Smooth muscle cell (in vitro differentiated cells): ENCODE data around the gene MAP4K2. TPM values are rescaled to one million over a fixed set of nuclear protein-coding genes. Genes with fewer than 3 reads are reported as not detected.

Experiments
- DNase-seq: peaks from one replicate; lab custom pipeline; 2025; ENCODE audit not compliant: unreplicated experiment; lab: John Stamatoyannopoulos, UW
- H2AFZ ChIP-seq: fragments of 200-600 bp; sonication (generic); 2 replicates; pipeline ENCODE4 v1.6.0; 2016; ENCODE audit warnings: antibody characterized with exemption, low read depth, mild to moderate bottlenecking
- H3F3A ChIP-seq: fragments of 200-600 bp; sonication (generic); 2 replicates; pipeline ENCODE4 v1.6.0; 2017; ENCODE audit warnings: antibody characterized with exemption, low read depth
- H3K27ac ChIP-seq: fragments of 200-600 bp; sonication (generic); 2 replicates; pipeline ENCODE4 v1.5.1; 2016; ENCODE audit warnings: low read depth, mild to moderate bottlenecking
- H3K27me3 ChIP-seq: fragments of 200-600 bp; sonication (generic); 2 replicates; pipeline ENCODE4 v1.6.1; 2016; ENCODE audit warnings: low read depth, mild to moderate bottlenecking
- H3K36me3 ChIP-seq: fragments of 200-600 bp; sonication (generic); 2 replicates; pipeline ENCODE4 v1.5.1; 2016; ENCODE audit warnings: low read depth
- H3K4me1 ChIP-seq: fragments of 200-600 bp; sonication (generic); 2 replicates; pipeline ENCODE4 v1.5.1; 2016; ENCODE audit warnings: low read depth
- H3K4me2 ChIP-seq: fragments of 200-600 bp; sonication (generic); 2 replicates; pipeline ENCODE4 v1.6.0; 2016; ENCODE audit warnings: mild to moderate bottlenecking
- H3K4me3 ChIP-seq: fragments of 200-600 bp; sonication (generic); 2 replicates; pipeline ENCODE4 v1.5.1; 2016; ENCODE audit warnings: mild to moderate bottlenecking
- H3K79me2 ChIP-seq: fragments of 200-600 bp; sonication (generic); 2 replicates; pipeline ENCODE4 v1.6.0; 2016; ENCODE audit warnings: low read depth, mild to moderate bottlenecking
- H3K9ac ChIP-seq: fragments of 200-600 bp; sonication (generic); 2 replicates; pipeline ENCODE4 v1.6.0; 2016; ENCODE audit warnings: low read depth
- H3K9me3 ChIP-seq: fragments of 200-600 bp; sonication (generic); replicated peaks from 2 replicates; pipeline ENCODE4 v1.5.1; 2016; ENCODE audit warnings: low read depth
- H4K20me1 ChIP-seq: fragments of 200-600 bp; sonication (generic); 2 replicates; pipeline ENCODE4 v1.6.0; 2016; ENCODE audit warnings: low read depth
- WGBS: methylation state at CpG from one replicate; pipeline ENCODE4 v1.1.7; 2016; ENCODE audit warnings: low lambda C conversion rate; 5-methylcytosine and 5-hydroxymethylcytosine counted together
- polyA plus RNA-seq: library from polyadenylated mRNA; unstranded; fragments of >200 nt; fragmentation: Nextera tagmentation; extraction: Ambion mirVana; gene quantifications from 2 replicates; pipeline ENCODE4 v1.2.1, GENCODE V29; 2016
- total RNA-seq: library from RNA; depleted of rRNA; stranded (reverse); fragments of >200 nt; gene quantifications from 2 replicates; pipeline ENCODE4 v1.2.3, GENCODE V29; 2014
- TF ChIP-seq, protein P1 (sequence below): fragments of 200-600 bp; sonication (generic); IDR thresholded peaks from 2 replicates; pipeline ENCODE4 v1.5.1; 2017; ENCODE audit warnings: borderline replicate concordance, mild to moderate bottlenecking, antibody characterized with exemption; ENCODE audit not compliant: insufficient read depth, poor library complexity, severe bottlenecking

MAP4K2 gene
- total and polyA plus RNA-seq, 2 experiments from 2014 or later, result 23.6 to 28.9 TPM

DNA sequence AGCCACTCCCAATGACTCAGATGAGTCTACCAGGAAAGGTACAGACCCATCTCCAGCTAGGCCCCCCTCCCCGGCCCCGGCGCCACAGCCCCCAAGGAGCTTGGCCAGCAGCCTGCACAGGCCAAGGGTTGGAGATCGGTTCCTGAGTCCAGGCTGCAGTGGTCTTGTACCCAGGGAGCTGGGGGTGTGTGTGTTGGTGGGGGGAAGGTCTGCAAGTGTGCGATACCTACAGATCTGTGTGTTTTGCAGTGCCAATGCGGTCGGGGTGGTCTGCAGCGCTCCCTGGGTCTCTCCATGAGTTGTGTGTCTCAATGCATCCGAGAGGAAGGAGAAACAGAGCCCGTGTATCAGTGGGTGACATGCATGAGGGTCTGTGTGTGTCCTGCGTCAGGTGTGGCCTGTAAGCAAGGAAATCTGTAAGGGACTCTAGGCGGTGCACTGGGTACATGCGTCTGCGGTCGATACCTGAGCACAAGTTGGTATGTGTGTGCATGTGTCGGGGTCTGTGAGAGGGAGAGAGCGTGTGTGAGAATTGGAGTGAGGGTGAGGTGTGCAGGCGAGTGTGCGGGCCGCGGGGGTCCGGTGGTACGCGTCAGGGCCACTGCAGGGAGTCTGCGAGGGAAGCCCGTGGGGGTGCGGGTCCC is 40.8 kb upstream of the MAP4K2 start:
- no peak for DNase-seq
- WGBS, result 59% methylated on average over 19 of the region's 27 CpGs
- H3K4me1 ChIP-seq, result peaks cover 12% of the 10 kb centered on the region
- peak overlapping the region; percentile 80 for H3K9ac ChIP-seq
- peaks cover 14% of the 10 kb centered on the region for H3F3A ChIP-seq
- H4K20me1 ChIP-seq, result no peaks in the 10 kb centered on the region
- H3K4me2 ChIP-seq, result peak overlapping the region; percentile 84
- H3K36me3 ChIP-seq, result no peaks in the 10 kb centered on the region
- H3K27ac ChIP-seq, result peak overlapping the region; percentile 87
- H3K79me2 ChIP-seq, result no peaks in the 10 kb centered on the region
- H2AFZ ChIP-seq, result no peak overlapping the region
- TF ChIP-seq, protein P1, sequence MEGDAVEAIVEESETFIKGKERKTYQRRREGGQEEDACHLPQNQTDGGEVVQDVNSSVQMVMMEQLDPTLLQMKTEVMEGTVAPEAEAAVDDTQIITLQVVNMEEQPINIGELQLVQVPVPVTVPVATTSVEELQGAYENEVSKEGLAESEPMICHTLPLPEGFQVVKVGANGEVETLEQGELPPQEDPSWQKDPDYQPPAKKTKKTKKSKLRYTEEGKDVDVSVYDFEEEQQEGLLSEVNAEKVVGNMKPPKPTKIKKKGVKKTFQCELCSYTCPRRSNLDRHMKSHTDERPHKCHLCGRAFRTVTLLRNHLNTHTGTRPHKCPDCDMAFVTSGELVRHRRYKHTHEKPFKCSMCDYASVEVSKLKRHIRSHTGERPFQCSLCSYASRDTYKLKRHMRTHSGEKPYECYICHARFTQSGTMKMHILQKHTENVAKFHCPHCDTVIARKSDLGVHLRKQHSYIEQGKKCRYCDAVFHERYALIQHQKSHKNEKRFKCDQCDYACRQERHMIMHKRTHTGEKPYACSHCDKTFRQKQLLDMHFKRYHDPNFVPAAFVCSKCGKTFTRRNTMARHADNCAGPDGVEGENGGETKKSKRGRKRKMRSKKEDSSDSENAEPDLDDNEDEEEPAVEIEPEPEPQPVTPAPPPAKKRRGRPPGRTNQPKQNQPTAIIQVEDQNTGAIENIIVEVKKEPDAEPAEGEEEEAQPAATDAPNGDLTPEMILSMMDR, result no peak
- H3K9me3 ChIP-seq, result no peaks in the 10 kb centered on the region
- peak overlapping the region; percentile 56 for H3K4me3 ChIP-seq
- H3K27me3 ChIP-seq, result no peaks in the 10 kb centered on the region

DNA sequence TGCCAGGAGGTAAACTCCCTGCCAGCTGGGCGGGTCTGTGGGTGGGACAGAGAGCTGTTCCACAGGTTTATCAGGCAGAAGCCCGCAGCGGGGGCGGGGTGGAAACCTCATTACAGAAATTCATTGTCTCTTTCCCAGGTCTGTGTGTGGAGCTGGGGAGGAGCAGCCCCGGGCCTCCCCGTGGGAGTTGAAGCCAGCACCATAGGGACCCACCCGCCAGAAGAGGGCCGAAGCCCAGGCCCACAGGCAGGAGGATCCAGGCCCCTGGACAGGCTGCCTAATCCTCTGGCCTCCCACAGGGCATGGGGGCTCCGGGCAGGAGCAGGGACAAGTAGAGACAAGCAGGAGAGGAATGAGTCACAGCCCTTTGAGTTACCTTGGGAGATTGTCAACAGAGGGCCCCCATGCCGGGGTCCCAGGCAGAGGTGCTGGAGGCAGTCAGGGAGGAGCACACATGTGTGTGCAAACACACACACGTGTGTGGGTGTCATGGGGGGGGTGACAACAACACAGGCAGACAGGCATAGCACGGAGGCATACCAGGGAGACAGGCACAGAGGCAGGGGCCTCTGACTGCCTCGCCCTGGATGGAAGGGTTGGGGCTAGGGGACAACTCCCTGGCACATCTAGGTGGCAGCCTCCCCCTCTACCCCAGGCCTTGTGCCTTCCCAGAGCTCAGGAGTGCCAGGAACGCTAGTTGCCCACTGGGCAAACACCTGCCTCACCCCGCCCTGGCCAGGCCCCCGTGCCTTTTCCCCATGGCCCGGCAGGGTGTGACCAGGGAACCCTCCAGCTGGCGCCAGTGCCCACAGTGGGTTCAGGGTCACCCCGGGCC is 40.1 kb upstream of the MAP4K2 start:
- Histone ChIP-seq H3K27ac (peak overlapping the region; percentile 87), H3K4me1 (peaks cover 12% of the 10 kb centered on the region), H3K27me3 (no peaks in the 10 kb centered on the region), H3K9me3 (no peaks in the 10 kb centered on the region), H3K9ac (peak overlapping the region; percentile 80), H3F3A (peaks cover 14% of the 10 kb centered on the region), H3K4me3 (peak overlapping the region; percentile 56), H4K20me1 (no peaks in the 10 kb centered on the region), H3K79me2 (no peaks in the 10 kb centered on the region), H3K4me2 (peak overlapping the region; percentile 84), H2AFZ (no peak overlapping the region), H3K36me3 (no peaks in the 10 kb centered on the region)
- WGBS, result 53% methylated on average over 19 of the region's 19 CpGs
- no peak for DNase-seq
- TF ChIP-seq, protein P1, result no peak

DNA sequence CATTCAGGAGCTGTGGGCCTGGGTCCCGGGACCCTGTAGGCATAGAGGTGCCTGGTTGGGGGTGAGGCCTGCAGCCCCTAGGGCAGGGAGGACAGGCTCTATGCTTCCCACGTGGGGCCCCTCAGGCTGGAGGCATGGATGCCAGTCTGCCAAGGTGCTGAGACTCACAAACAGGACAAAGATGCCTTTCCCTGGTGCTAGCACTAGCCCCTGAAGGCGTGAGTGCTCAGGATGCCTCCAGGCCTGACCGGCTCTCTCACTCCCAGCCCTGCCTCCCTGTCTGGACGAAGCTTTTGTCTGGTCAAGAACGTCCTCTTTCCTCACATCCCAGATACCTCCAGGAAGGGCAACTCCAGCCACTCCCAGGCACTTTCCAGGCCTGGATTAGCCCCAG is 39.3 kb upstream of the MAP4K2 start:
- Histone ChIP-seq H3K27me3 (no peaks in the 10 kb centered on the region), H3K4me3 (no peak overlapping the region), H3K4me2 (peak overlapping the region; percentile 84), H4K20me1 (no peaks in the 10 kb centered on the region), H3K9ac (peak overlapping the region; percentile 80), H2AFZ (no peak overlapping the region), H3K4me1 (peaks cover 12% of the 10 kb centered on the region), H3K36me3 (no peaks in the 10 kb centered on the region), H3K27ac (peak overlapping the region; percentile 87), H3F3A (peaks cover 14% of the 10 kb centered on the region), H3K9me3 (no peaks in the 10 kb centered on the region), H3K79me2 (no peaks in the 10 kb centered on the region)
- DNase-seq, result no peak
- WGBS, result 66% methylated on average over 6 of the region's 6 CpGs
- TF ChIP-seq, protein P1, result no peak
